ENCODE data around the gene ADK.

DNA sequence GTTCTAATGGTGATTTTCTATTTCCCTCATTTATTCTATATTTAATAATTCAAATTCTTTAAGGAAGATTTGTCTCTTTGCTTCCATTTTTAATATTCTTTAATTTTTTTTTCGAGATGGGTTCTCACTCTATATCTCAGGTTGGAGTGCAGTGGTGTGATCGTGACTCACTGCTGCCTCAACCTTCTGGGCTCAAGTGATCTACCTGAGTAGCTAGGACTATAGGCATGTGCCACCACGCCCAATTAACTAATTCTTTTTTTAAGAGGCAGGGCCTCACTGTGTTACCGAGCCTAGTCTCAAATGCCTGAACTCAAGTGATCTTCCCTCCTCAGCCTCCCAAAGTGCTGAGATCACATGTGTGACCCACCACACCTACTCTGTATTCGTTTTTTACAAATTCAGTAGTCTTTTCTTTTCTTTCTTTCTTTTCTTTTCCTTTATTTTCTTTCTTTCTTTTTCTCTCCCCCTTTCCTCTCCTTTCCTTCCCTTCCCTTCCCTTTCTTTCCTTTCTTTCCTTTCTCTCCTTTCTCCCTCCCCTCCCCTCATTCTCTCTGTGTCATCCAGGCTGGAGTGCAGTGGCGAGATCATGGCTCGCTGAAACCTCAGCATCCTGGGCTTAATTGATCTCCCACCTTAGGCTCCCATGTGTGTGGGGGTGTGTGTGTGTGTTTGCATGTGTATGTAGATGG lies 323.1 kb downstream of the ADK start:
- TF ChIP-seq, protein P1, sequence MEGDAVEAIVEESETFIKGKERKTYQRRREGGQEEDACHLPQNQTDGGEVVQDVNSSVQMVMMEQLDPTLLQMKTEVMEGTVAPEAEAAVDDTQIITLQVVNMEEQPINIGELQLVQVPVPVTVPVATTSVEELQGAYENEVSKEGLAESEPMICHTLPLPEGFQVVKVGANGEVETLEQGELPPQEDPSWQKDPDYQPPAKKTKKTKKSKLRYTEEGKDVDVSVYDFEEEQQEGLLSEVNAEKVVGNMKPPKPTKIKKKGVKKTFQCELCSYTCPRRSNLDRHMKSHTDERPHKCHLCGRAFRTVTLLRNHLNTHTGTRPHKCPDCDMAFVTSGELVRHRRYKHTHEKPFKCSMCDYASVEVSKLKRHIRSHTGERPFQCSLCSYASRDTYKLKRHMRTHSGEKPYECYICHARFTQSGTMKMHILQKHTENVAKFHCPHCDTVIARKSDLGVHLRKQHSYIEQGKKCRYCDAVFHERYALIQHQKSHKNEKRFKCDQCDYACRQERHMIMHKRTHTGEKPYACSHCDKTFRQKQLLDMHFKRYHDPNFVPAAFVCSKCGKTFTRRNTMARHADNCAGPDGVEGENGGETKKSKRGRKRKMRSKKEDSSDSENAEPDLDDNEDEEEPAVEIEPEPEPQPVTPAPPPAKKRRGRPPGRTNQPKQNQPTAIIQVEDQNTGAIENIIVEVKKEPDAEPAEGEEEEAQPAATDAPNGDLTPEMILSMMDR (conservative IDR thresholded peaks at IDR 0.05; ENCODE audit: low read depth, low read length): no peak
- TF ChIP-seq BHLHE40 (IDR thresholded peaks at IDR 0.05; ENCODE audit: low read depth, low read length): no peak
- no peak for TF ChIP-seq POLR2A (IDR thresholded peaks at IDR 0.05; ENCODE audit: low read depth, low read length)

Data from IMR-90 (cell line).